ENCODE measurements around the gene EDN1. TPM values are rescaled to one million over a fixed set of nuclear protein-coding genes. Genes with fewer than 3 reads are reported as not detected.

The EDN1 gene
- total RNA-seq, 3 donors from 2014 or later = 11.5 to 51.7 (median 36.8) TPM

DNA sequence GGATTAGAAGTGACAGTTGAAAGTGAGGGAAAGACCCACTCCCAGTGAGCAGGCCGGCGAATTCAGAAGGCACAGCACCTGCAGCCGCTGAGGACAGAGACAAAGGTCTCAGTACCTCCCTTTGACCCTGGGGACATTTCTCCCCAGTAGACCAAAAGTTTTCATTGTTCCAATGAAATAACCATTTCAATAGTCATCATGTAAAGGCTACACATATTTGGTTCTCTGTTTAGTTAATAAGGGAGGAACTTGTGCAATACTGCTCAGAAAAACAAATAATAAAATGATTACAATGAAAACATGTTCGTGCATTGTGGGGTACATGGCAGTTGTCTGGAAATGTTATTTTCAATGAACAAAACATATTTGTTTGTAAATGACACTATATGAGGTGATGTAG is 52.5 kb downstream of the EDN1 start:
- Histone ChIP-seq H3K27ac (no peak overlapping the region), H3K36me3 (no peaks in the 10 kb centered on the region), H3K4me1 (no peaks in the 10 kb centered on the region), H3K27me3 (no peaks in the 10 kb centered on the region), H3K4me3 (no peak overlapping the region), H3K9me3 (no peaks in the 10 kb centered on the region)
- TF ChIP-seq POLR2A (IDR thresholded peaks at IDR 0.05) (no peak), POLR2AphosphoS5 (IDR thresholded peaks at IDR 0.05) (no peak)
- TF ChIP-seq, protein P1, sequence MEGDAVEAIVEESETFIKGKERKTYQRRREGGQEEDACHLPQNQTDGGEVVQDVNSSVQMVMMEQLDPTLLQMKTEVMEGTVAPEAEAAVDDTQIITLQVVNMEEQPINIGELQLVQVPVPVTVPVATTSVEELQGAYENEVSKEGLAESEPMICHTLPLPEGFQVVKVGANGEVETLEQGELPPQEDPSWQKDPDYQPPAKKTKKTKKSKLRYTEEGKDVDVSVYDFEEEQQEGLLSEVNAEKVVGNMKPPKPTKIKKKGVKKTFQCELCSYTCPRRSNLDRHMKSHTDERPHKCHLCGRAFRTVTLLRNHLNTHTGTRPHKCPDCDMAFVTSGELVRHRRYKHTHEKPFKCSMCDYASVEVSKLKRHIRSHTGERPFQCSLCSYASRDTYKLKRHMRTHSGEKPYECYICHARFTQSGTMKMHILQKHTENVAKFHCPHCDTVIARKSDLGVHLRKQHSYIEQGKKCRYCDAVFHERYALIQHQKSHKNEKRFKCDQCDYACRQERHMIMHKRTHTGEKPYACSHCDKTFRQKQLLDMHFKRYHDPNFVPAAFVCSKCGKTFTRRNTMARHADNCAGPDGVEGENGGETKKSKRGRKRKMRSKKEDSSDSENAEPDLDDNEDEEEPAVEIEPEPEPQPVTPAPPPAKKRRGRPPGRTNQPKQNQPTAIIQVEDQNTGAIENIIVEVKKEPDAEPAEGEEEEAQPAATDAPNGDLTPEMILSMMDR (IDR thresholded peaks at IDR 0.05) = no peak
- intact Hi-C loops (cut with DNase I; ENCODE audit: low total_unique reads) = no loop called here
- DNase-seq (ENCODE audit: low spot score in 2 of 2) = no peak

DNA sequence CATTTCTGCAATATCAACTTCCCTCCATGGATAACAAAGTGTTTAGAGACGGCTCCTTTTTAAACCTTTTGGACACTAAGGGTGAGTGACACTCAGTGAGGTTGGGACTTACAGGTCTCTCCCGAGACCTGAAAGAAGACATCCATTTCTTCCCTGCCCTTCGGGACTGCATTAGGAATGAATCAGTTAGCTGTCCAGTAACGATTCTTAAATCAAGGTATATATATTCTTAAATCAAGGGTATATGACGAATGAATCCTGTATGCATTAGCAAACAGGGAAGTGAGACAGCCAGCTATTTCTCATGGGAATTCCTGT is 52.9 kb downstream of the EDN1 start:
- DNase-seq (ENCODE audit: low spot score in 2 of 2) = no peak
- Histone ChIP-seq H3K4me3 (no peak overlapping the region), H3K27me3 (no peaks in the 10 kb centered on the region), H3K4me1 (no peaks in the 10 kb centered on the region), H3K27ac (no peak overlapping the region), H3K9me3 (no peaks in the 10 kb centered on the region), H3K36me3 (no peaks in the 10 kb centered on the region)
- intact Hi-C loops (cut with DNase I; ENCODE audit: low total_unique reads) = no loop called here
- TF ChIP-seq, protein P1 (IDR thresholded peaks at IDR 0.05) = no peak
- TF ChIP-seq POLR2AphosphoS5 (IDR thresholded peaks at IDR 0.05) (no peak), POLR2A (IDR thresholded peaks at IDR 0.05) (no peak)

DNA sequence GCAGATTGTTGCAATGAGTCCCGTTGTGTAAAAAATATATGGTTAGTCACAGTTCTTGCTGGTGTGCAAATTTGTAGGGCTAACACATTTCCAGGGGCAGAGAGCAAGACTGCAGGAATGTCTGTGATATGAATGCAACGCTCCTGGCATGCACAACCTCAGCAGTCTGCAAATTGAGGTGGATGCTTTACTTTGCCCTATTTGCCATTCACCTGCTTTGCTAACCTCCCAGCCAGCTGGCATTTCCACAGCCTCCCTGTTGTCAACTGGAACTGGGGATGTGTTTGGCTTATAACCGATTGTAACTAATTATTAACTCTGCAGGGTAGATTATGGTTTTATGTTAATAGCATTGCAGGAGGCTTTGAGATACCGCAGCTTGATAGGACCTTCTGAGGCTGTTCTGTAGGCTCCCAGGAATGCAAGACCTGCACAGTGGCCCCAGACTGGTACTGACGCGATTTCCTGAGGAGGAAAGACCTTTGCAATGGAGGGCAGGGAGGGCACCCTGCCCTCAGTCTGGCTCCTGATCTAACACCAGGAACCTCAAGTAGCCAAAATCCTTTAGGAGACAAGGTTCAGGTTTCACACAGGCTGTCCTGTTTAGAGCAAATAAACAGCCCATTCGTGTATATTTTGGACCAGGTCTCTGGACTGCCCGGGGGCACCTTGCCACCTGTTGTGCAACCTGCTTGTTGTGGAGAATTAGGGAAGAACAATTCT is 53.4 kb downstream of the EDN1 start:
- Histone ChIP-seq H3K36me3 (no peaks in the 10 kb centered on the region), H3K4me3 (no peak overlapping the region), H3K27ac (peak overlapping the region in 1 of 2 donors; percentile 5), H3K9me3 (no peaks in the 10 kb centered on the region), H3K4me1 (no peaks in the 10 kb centered on the region), H3K27me3 (no peaks in the 10 kb centered on the region)
- DNase-seq (ENCODE audit: low spot score in 2 of 2) = no peak
- TF ChIP-seq POLR2AphosphoS5 (IDR thresholded peaks at IDR 0.05) = no peak
- TF ChIP-seq, protein P1 (IDR thresholded peaks at IDR 0.05) = no peak
- no peak for TF ChIP-seq POLR2A (IDR thresholded peaks at IDR 0.05)
- intact Hi-C loops (cut with DNase I; ENCODE audit: low total_unique reads) = no loop called here

DNA sequence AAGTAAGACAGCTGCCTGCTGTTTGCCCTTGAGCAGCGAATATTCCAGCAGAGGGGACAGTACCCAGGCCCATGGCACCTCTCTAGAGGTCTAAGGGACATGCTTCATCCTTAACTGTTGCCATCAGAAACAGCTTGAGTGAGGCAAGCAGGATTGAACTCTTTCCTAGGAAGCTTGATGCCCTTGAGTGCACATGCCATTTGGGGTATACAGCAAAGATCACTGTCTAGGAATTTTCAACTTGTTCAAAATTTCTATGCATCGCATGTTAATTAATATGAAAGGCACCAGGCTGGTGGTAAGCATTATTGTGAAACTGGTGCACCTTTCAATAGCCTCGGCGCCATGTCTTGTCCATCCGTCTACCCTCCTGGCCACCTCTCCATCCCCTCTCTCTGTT is 54.1 kb downstream of the EDN1 start:
- no peak for DNase-seq (ENCODE audit: low spot score in 2 of 2)
- no peak for TF ChIP-seq POLR2A (IDR thresholded peaks at IDR 0.05)
- TF ChIP-seq, protein P1 (IDR thresholded peaks at IDR 0.05) = no peak
- no peak for TF ChIP-seq POLR2AphosphoS5 (IDR thresholded peaks at IDR 0.05)
- Histone ChIP-seq H3K36me3 (no peaks in the 10 kb centered on the region), H3K27me3 (no peaks in the 10 kb centered on the region), H3K27ac (no peak overlapping the region), H3K4me3 (no peak overlapping the region), H3K9me3 (no peaks in the 10 kb centered on the region), H3K4me1 (no peaks in the 10 kb centered on the region)
- intact Hi-C loops (cut with DNase I; ENCODE audit: low total_unique reads) = no loop called here

DNA sequence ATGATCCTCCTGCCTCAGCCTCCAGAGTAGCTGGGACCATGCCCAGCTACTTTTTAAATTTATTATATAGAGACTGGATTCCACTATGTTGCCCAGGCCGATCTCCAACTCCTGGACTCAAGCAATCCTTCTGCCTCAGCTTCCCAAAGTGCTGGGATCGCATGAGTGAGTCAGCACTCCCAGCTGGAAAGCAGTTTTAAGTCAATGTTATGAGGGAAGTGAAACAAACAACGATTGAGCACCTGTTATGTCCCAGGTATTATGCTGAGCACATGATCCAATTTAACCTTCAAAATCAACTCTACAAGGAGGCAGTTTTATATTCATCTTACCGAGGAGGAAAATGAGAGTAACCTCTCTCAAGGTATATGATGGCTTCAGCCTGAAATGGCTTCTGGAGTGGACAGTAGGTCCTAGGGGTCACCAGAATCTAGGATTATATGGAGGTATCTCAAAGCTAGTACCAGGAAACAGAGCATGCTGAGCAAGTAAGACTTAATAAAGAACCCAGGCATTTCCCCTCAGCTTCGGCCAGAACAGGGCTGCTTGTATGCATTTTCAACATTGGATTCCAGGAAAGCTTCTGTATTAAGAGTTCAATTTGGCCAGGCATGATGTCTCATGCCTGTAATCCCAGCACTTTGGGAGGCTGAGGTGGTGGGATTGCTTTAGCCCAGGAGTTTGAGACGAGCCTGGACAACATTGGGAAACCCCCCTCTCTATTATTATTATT is 55.0 kb downstream of the EDN1 start:
- no peak for DNase-seq (ENCODE audit: low spot score in 2 of 2)
- intact Hi-C loops (cut with DNase I; ENCODE audit: low total_unique reads) = no loop called here
- Histone ChIP-seq H3K36me3 (no peaks in the 10 kb centered on the region), H3K4me3 (no peak overlapping the region), H3K9me3 (no peaks in the 10 kb centered on the region), H3K27me3 (no peaks in the 10 kb centered on the region), H3K27ac (no peak overlapping the region), H3K4me1 (no peaks in the 10 kb centered on the region)
- TF ChIP-seq POLR2A (IDR thresholded peaks at IDR 0.05) (no peak), POLR2AphosphoS5 (IDR thresholded peaks at IDR 0.05) (no peak)
- TF ChIP-seq, protein P1 (IDR thresholded peaks at IDR 0.05) = no peak

Data from breast epithelium (tissue), 4 donors.